ENCODE data around the gene SLC27A1.

Gene SLC27A1

DNA sequence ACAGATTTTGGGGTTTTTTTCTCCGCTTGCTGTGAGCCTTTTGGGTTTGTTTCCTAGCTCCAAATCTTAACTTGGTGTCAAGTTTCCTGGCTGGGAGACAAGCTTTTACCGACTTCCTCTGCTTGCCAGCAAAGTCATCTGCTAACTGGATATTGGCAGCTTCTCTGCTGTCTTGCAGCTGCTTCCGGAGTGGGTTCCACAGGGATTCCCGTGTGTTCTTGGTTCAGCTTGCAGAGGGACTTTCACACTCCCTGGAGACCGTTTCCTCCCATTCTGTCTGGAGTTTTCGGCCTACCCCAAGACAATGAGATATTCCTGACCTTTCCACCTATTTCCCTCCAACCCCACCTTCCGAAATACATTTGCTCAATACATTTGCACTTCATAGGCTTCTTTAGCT lies 82.9 kb downstream of the SLC27A1 start:
- Histone ChIP-seq H3K4me2 (ENCODE audit: low read length) (peak overlapping the region; percentile 15), H2AFZ (peak overlapping the region; percentile 47), H3K27me3 (ENCODE audit: control insufficient read depth, insufficient read depth, low read length) (no peaks in the 10 kb centered on the region), H3K27ac (peak overlapping the region; percentile 59), H3K79me2 (peaks cover 2% of the 10 kb centered on the region), H3K36me3 (ENCODE audit: control insufficient read depth, insufficient read depth, low read length) (no peaks in the 10 kb centered on the region), H3K9me3 (ENCODE audit: control insufficient read depth, low read length) (no peaks in the 10 kb centered on the region), H3K4me1 (no peaks in the 10 kb centered on the region), H3K4me3 (ENCODE audit: low read depth, low read length) (no peak overlapping the region), H3K9ac (no peak overlapping the region)
- TF ChIP-seq, protein P1, sequence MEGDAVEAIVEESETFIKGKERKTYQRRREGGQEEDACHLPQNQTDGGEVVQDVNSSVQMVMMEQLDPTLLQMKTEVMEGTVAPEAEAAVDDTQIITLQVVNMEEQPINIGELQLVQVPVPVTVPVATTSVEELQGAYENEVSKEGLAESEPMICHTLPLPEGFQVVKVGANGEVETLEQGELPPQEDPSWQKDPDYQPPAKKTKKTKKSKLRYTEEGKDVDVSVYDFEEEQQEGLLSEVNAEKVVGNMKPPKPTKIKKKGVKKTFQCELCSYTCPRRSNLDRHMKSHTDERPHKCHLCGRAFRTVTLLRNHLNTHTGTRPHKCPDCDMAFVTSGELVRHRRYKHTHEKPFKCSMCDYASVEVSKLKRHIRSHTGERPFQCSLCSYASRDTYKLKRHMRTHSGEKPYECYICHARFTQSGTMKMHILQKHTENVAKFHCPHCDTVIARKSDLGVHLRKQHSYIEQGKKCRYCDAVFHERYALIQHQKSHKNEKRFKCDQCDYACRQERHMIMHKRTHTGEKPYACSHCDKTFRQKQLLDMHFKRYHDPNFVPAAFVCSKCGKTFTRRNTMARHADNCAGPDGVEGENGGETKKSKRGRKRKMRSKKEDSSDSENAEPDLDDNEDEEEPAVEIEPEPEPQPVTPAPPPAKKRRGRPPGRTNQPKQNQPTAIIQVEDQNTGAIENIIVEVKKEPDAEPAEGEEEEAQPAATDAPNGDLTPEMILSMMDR (IDR thresholded peaks at IDR 0.05), result no peak

DNA sequence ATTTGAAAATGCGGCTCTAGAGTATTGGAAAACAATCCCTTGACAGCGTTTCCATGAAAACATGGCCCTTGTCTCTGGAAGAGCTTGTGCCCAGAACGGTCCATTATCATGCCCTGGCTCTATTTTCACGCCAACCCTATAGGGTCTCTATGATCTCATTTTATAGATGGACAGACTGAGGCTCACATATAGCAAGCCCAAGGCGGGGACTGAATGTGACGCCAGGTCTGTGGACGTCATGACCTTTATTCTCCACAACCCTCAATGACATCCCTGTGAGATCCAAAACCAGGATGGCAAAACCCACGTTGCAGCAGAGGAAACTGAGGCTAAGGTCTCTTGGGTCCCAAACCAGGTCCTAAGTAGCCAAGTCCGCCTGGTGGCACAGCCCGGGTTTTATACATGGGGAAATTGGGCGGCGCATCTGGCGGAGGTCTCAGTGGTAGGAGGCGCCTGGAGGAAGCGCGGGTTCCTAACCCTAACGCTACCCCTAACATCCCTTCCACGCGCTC lies 84.7 kb downstream of the SLC27A1 start:
- Histone ChIP-seq H3K9ac (no peak overlapping the region), H3K27ac (peak overlapping the region; percentile 3), H2AFZ (peak overlapping the region; percentile 74)

DNA sequence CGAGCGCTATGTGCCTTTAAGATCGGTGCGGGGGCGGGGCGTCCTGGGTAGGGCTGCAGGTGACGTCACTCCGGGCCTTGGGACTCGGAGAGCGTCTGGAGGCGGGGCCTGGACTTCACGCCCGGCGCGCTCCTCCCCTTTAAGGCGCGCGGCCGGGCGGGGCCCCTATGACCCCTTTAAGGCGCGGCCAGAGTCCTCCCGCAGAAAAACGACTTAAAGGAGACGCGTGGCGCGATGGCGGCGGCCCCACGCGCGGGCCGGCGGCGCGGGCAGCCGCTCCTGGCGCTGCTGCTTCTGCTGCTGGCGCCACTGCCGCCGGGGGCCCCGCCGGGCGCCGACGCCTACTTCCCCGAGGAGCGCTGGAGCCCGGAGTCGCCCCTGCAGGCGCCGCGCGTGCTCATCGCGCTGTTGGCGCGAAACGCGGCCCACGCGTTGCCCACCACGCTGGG lies 85.2 kb downstream of the SLC27A1 start, which contains the start of gene COLGALT1:
Gene COLGALT1, plus strand, starts transcription at position 170 of the 449 bp plus-strand sequence. Its CDS starts 65 bp downstream, at position 235.
- H3K79me2 ChIP-seq, result peaks cover 2% of the 10 kb centered on the region
- peak within 1 kb of the TSS; percentile 74 for H2AFZ ChIP-seq
- peak within 1 kb of the TSS; percentile 78 for H3K4me3 ChIP-seq (ENCODE audit: low read depth, low read length)
- no peaks in the 10 kb centered on the region for H3K27me3 ChIP-seq (ENCODE audit: control insufficient read depth, insufficient read depth, low read length)
- peak within 1 kb of the TSS; percentile 43 for H3K27ac ChIP-seq
- H3K36me3 ChIP-seq (ENCODE audit: control insufficient read depth, insufficient read depth, low read length), result no peaks in the 10 kb centered on the region
- H3K9me3 ChIP-seq (ENCODE audit: control insufficient read depth, low read length), result no peaks in the 10 kb centered on the region
- H3K4me1 ChIP-seq, result no peaks in the 10 kb centered on the region
- TF ChIP-seq, protein P1 (IDR thresholded peaks at IDR 0.05), result no peak
- H3K4me2 ChIP-seq (ENCODE audit: low read length), result peak within 1 kb of the TSS; percentile 96
- H3K9ac ChIP-seq, result peak within 1 kb of the TSS; percentile 64

More for the DNA sequence above, 84.7 kb downstream of the SLC27A1 start:
- Histone ChIP-seq H3K4me3 (ENCODE audit: low read depth, low read length) (peak overlapping the region; percentile 36), H3K27me3 (ENCODE audit: control insufficient read depth, insufficient read depth, low read length) (no peaks in the 10 kb centered on the region), H3K4me2 (ENCODE audit: low read length) (peak overlapping the region; percentile 72), H3K36me3 (ENCODE audit: control insufficient read depth, insufficient read depth, low read length) (no peaks in the 10 kb centered on the region), H3K79me2 (peaks cover 2% of the 10 kb centered on the region), H3K4me1 (no peaks in the 10 kb centered on the region), H3K9me3 (ENCODE audit: control insufficient read depth, low read length) (no peaks in the 10 kb centered on the region)
- TF ChIP-seq, protein P1 (IDR thresholded peaks at IDR 0.05), result no peak
